ENCODE results near the gene TRA2A. TPM values are rescaled to one million over a fixed set of nuclear protein-coding genes. Genes with fewer than 3 reads are reported as not detected.
A peak's percentile ranks its signal among the peaks of the same experiment; 100 is the strongest.
"Not testable (repeated sequence)": the region's sequence is repeated elsewhere in the genome, so short reads cannot be mapped to it uniquely, and the experiment has no call there.

TRA2A gene
- polyA plus RNA-seq, 2 of the 4 experiments (the other 2 are of a cell fraction), result 90.8 to 111 TPM

DNA sequence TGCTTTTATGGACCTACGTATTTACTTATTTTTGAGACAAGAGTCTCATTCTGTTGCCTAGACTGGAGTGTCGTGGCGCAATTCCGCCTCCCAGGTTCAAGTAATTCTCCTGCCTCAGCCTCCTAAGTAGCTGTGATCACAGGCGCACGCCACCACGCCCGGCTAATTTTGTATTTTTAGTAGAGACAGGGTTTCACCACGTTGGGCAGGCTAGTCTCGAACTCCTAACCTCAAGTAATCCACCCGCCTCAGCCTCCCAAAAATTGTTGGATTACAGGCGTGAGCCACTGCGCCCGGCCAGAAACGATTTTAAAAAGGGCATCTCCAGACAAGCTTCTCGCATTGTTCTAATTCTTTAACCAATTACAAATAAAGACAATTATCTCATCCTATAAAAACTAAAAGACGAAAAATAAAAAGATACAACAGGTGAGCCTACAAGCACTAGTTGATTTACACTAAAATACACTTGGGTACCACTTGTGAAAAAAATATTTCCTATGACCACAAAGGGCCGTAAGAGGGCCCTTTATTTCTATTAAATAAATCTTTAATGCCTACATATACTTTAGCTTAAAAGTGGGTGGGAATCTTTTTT lies 2.4 kb downstream of the TRA2A start:
- 94% methylated on average over 18 of the region's 18 CpGs for WGBS (ENCODE audit: missing lambda C conversion rate)
- Histone ChIP-seq H3K4me3 (peak overlapping the region; percentile 74), H3K4me2 (peak overlapping the region; percentile 98), H3K9me3 (no peaks in the 10 kb centered on the region), H3K4me1 (peaks cover 50% of the 10 kb centered on the region; the same call in 2 of the 3 replicates), H3K27ac (no peak overlapping the region)
- ChIA-PET POLR2A (no interaction called here), CTCF (interaction anchor here (0.6 to 2.8 kb wide), 7 partner anchors 14 to 256 kb away, joined by 3 to 11 read pairs (median 3); no protein-coding TSS in a partner anchor)
- FAIRE-seq (no peak), DNase-seq (ENCODE audit: low read depth in 1 of 2, low spot score in 1 of 2) (no peak), ATAC-seq (no peak)
- TF ChIP-seq MYC (IDR thresholded peaks at IDR 0.05; ENCODE audit: borderline replicate concordance, low read length) (no peak), HOXB5 (CRISPR knock-in tag; IDR thresholded peaks at IDR 0.05) (no peak), RNF2 (IDR thresholded peaks at IDR 0.05; ENCODE audit: borderline replicate concordance, low read depth) (no peak), JUN (IDR thresholded peaks at IDR 0.05) (no peak)

DNA sequence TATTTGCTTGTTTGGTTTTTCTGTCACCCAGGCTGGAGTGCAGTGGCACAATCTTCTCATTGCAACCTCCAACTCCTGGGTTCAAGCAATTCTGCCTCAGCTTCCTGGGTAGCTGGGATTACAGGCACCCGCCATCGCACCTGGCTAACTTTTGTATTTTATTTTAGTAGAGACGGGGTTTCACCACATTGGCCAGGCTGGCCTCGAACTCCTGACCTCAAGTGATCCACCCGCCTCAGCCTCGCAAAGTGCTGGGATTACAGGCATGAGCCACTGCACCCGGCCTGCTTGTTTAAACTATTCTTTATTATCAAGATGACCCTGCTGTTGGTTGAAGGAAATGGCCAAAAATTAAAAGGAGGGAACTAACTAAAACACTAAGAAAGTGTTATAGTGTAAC lies 6.2 kb downstream of the TRA2A start:
- POLR2A ChIA-PET; H3K4me2 ChIP-seq; DNase-seq (ENCODE audit: low read depth in 1 of 2, low spot score in 1 of 2); ATAC-seq; H3K9me3 ChIP-seq; H3K27ac ChIP-seq; FAIRE-seq; H3K4me3 ChIP-seq: not testable (repeated sequence)
- WGBS (ENCODE audit: missing lambda C conversion rate), result 89% methylated on average over 7 of the region's 7 CpGs
- peaks cover 56% of the 10 kb centered on the region; the same call in 2 of the 3 replicates for H3K4me1 ChIP-seq
- CTCF ChIA-PET, result interaction anchor here (1.3 kb wide), 1 partner anchor 21 kb away, joined by 4 read pairs; no protein-coding TSS in a partner anchor

DNA sequence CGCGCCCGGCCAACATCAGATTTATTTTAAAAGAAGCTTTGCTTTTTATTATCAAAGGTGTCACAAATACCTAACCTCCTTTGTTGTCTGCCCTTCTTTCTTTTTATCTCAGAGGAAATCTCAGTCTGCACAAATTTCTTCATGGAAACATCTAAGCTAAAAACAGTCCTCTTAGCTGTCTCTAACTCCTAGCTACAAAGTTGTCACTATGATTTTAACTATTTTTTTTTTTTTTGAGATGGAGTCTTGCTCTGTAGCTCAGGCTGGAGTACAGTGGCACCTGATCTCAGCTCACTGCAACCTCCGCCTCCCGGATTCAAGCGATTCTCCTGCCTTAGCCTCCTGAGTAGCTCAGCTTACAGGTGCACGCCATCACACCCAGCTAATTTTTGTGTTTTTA lies 7.3 kb downstream of the TRA2A start:
- Histone ChIP-seq H3K4me1 (peaks cover 48% of the 10 kb centered on the region; the same call in 2 of the 3 replicates), H3K27ac (no peak overlapping the region), H3K4me3 (no peak overlapping the region), H3K4me2 (no peak overlapping the region), H3K9me3 (no peaks in the 10 kb centered on the region)
- 93% methylated on average over 7 of the region's 7 CpGs for WGBS (ENCODE audit: missing lambda C conversion rate)
- no peak for FAIRE-seq
- DNase-seq (ENCODE audit: low read depth in 1 of 2, low spot score in 1 of 2), result no peak
- TF ChIP-seq RARB (CRISPR knock-in tag; IDR thresholded peaks at IDR 0.05), result no peak
- TF ChIP-seq, protein P1, sequence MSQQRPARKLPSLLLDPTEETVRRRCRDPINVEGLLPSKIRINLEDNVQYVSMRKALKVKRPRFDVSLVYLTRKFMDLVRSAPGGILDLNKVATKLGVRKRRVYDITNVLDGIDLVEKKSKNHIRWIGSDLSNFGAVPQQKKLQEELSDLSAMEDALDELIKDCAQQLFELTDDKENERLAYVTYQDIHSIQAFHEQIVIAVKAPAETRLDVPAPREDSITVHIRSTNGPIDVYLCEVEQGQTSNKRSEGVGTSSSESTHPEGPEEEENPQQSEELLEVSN (IDR thresholded peaks at IDR 0.05; ENCODE audit: borderline replicate concordance, low read depth), result no peak
- TF ChIP-seq, protein P2, sequence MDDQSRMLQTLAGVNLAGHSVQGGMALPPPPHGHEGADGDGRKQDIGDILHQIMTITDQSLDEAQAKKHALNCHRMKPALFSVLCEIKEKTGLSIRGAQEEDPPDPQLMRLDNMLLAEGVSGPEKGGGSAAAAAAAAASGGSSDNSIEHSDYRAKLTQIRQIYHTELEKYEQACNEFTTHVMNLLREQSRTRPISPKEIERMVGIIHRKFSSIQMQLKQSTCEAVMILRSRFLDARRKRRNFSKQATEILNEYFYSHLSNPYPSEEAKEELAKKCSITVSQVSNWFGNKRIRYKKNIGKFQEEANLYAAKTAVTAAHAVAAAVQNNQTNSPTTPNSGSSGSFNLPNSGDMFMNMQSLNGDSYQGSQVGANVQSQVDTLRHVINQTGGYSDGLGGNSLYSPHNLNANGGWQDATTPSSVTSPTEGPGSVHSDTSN (IDR thresholded peaks at IDR 0.05), result no peak
- no peak for TF ChIP-seq CHD2 (IDR thresholded peaks at IDR 0.05; ENCODE audit: low read length, partially characterized antibody)
- no peak for TF ChIP-seq FOSB (CRISPR knock-in tag; IDR thresholded peaks at IDR 0.05)
- no peak for TF ChIP-seq NPAS2 (CRISPR knock-in tag; IDR thresholded peaks at IDR 0.05; ENCODE audit: borderline replicate concordance)
- TF ChIP-seq NFE2L2 (conservative IDR thresholded peaks at IDR 0.05; ENCODE audit: low read length), result no peak
- TF ChIP-seq, protein P3, sequence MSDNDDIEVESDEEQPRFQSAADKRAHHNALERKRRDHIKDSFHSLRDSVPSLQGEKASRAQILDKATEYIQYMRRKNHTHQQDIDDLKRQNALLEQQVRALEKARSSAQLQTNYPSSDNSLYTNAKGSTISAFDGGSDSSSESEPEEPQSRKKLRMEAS (IDR thresholded peaks at IDR 0.05), result no peak
- TF ChIP-seq BHLHE40 (IDR thresholded peaks at IDR 0.05; ENCODE audit: low read depth, low read length), result no peak
- TF ChIP-seq ZSCAN20 (CRISPR knock-in tag; IDR thresholded peaks at IDR 0.05), result no peak
- TF ChIP-seq RCOR1 (IDR thresholded peaks at IDR 0.05; ENCODE audit: low read depth, low read length), result no peak
- TF ChIP-seq KDM5A (IDR thresholded peaks at IDR 0.05), result no peak
- no peak for TF ChIP-seq ESRRA (IDR thresholded peaks at IDR 0.05; ENCODE audit: borderline replicate concordance, low read length)
- no peak for TF ChIP-seq EHMT2 (IDR thresholded peaks at IDR 0.05; ENCODE audit: low read depth)
- no peak for ATAC-seq
- ChIA-PET POLR2A (no interaction called here), CTCF (interaction anchor here (1.0 to 2.0 kb wide), 4 partner anchors 15 to 251 kb away, joined by 3 to 6 read pairs (median 4); no protein-coding TSS in a partner anchor)
